Activated T-helper 1 cell treated with anti-CD3 and anti-CD28 coated beads, Interleukin-2, amount 50 U/mL, for 16 hours (primary cell): ENCODE results near the gene TES.

Source experiments
- DNase-seq, 2 donors: peaks; one replicate each; pipeline ENCODE4 v3.0.0-alpha.2; 2020; ENCODE audit warnings: low read depth in 1 of 2, low spot score in 1 of 2

The TES gene

DNA sequence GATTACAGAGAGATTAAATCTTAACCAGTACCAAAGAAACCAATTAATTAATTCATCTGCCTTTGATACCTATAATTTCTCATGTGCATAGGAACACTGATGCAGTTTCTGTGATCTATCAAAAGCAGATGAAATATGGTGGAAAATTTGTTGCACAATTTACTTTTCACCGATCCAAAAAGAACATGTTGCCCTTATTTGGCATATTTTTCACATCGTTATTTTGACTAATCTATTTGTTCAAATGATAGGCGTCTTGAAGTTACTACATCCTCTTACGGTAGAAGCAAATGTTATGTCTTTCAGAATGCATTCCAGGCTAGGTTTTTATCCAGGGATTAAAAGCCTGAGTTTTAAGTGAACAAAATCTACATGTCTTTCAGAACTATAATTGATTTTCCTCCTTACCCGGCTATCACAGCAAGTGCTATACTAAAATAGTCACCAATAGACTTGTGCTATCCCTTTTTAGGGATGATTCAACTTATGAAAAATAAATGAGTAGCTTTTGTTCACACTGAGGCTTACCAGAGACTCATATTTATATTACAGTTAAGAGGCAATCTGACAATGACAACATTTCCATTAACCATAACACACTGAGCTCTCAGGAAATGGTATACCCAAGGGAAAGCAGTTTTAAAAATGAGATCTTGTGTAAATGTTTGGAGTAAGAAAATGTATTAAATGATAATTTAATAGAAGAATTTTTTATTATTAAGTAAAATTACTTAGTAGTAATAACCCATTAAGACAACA is 16.8 kb upstream of the TES start:
- DNase-seq = no peak

DNA sequence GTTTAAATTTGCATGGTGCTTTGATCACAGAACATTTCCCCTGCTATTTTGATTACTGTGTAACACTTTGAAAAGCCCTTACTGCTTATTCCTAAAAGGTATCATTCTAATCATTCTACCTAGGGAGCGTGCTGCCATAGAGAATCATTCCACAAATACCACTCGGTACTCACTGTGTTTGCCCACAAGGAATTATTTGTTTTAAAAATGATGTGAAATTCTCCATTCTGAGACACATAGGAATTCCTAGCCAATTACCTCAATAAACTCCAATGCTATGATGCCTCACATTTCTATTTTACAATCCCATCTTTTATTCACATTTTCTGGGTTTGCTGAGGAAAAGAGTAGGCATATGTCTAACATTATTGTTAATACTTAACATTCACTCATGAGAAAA is 16.2 kb upstream of the TES start:
- DNase-seq = no peak

DNA sequence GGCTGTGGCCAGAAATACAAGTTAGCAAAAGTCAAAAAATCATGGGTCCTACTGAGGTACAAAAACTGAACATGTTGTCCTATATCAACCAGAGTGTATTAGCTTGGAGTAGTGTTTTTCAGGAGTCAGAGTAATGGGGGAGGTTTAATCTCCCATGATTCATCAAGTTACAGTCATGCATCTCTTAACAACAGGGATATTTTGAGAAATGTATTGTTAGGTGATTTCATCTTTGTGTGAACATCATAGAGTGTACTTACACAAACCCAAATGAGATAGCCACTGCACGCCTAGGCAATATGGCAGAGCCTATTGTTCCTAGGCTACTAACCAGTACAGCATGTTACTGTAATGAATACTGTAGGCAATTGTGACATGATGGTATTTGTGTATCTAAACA is 14.9 kb upstream of the TES start:
- DNase-seq = no peak

DNA sequence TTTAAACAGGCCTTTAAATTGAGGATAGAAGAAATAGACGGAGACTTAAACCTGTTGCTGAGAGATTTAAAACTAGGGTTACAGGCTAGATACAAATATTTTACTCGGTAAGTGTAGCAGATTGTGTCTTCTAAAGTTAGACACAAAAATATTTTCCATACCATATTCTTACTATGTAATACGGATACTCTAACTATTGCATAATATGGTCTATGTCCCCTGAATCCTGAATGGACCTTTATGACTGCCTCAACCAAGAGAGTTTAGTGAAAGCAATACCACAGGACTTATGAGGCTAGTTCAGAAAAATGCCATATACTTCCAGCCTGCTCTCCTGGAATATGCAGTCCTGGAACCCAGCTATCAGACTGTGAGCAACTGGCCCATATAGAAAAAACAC is 13.4 kb upstream of the TES start:
- no peak for DNase-seq

DNA sequence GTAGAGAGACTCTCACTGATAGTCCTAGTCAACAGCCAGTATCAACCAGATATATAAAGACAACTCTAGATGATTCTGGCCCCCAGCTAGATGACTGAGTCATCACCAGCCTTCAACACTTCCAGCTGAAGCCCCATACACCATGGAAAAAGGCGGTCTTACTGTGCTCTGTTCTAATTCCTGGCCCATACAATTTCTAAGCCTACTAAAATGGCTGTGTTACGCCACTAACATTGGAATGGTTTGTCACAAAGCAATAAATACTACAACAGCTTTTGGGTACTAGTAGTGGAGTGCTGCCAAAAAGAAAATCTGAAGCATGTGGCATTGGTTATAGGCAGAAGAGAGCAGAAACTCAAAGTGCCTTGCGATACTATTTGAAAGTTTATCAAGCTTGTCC is 13.0 kb upstream of the TES start:
- no peak for DNase-seq

GRCh38 chr7:116198748-116199410 is 11.5 kb upstream of the TES start:
- DNase-seq = no peak

GRCh38 chr7:116200963-116201362 is 9.4 kb upstream of the TES start:
- no peak for DNase-seq

GRCh38 chr7:116206141-116206540 is 4.2 kb upstream of the TES start:
- DNase-seq = no peak

DNA sequence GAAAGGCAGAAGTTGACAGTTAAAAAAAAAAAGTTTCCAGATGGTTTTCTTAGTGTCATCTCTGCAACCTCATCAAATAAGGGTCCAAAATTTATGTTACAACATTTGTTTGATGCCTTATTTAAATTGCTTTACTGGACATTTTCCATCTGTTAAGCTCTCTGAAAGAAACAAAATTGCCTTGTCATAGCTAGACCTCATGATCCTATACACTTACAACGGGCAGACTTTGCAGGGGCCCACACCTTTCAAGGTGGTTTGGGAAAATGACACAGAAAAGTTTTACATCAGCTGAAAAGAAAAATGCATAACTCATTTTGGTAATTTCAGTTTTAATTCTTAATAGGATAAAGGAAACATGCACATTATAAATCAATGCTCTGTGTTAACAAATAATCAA is 1.4 kb upstream of the TES start:
- no peak for DNase-seq

DNA sequence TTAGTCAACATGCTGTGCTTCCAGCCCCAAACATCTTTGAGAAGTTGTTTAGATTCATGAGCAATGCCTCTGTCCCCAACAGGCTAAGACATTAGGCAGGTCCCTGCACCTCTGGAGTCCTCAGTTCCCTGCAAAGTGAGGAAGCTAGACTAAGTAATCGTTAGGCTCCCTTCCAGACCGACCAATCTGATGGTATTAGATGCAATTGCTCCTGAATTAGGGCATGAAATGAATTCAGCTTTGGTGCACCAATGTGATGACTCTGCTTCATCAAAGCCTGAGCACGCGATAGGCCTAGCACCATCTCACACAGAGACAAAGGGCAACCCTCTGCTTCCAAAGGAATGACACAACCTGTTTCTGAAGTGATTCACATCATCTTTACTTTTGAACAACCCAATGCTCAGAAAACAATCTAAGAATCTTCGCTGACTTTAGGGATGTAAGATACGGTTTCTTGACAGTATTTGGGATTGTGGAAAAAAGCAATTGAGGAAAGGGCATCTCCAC is 723 bp upstream of the TES start:
- DNase-seq = no peak

- DNase-seq = peak; percentile 54 to 57
These were observed 920 bp downstream of the TES start for GRCh38 chr7:116211006-116211912.

DNA sequence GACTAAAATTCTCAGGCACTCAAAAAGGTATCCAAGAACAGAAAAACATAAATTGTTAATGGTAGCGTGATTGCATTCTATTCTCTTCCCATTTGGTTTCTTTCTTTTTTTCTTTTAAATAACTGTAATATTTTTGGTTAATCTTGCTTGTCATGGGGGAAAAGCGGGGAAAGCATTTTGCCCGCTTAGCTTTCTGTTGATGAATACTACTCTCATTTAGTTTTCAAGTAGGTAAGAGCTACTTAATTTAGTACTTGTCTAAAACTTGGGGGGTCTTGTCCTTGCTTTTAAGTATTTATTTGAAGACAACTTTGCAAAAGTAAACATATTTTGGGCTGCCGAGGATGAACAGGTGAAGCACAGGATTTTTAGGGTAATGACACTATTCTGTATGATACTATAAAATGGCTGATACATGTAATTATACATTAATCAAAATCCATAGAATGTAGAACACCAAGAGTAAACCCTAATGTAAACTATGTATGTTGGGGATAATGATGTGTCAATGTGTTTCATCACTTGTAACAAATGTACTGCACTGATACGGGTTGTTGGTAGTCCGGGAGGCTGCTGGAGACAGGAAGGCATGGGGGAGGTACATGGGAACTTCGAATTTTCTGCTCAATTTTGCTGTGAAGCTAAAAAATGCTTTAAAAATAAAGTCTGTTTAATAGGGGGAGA is 1.7 kb downstream of the TES start:
- no peak for DNase-seq

GRCh38 chr7:116212869-116213268 is 2.5 kb downstream of the TES start:
- no peak for DNase-seq

- no peak for DNase-seq
These were observed 3.2 kb downstream of the TES start for GRCh38 chr7:116213361-116214130.

GRCh38 chr7:116214921-116215320 is 4.6 kb downstream of the TES start:
- no peak for DNase-seq

DNA sequence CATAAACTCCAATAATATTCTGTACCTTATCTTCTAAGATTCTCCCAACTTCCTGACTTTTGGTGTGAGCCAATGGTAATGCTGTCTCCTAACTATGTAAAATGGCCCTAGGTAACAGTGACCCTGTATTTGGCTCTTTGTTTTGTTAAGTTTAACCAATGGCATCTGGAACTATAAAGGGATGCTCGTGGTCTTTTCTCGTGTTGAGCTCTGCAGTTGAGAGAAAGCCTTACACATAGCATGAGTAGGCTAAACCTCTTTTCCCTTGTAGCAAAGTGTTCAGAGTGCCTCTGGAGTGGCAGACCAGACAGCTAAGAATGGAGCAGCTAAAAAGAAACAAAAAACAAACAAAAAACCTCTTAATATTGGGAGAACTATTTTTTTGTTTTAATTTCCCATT is 5.2 kb downstream of the TES start:
- DNase-seq = no peak

- DNase-seq = no peak
These were observed 6.7 kb downstream of the TES start for GRCh38 chr7:116216956-116217571.

DNA sequence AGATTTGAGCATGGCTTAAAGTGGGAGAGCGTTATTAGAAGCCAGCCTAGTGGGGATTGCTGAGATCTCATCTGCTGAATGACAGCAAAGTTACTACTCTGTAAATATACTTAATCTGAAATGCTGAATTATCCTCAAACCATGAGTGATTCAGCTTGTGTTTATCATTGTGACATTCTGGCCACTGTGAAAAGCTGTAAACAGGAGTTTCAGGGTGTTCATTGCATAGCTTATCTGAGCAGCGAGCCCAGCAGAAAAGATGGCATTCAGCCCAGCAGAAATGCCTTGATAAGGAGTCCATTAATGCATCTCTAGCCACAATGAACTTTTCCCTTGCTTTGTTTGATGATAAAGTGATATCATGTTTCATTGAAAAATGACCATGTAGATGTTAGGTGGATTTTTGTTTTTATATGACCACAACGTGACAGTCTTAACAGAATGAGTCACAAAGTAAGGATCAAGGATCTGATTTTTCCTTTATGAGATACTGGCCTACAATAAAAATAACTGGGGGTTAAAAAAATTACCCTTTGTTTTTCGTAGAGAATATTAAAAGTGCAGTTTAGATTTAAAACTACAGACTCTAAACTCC is 7.8 kb downstream of the TES start:
- DNase-seq = no peak

- DNase-seq = no peak
These were observed 8.4 kb downstream of the TES start for GRCh38 chr7:116218747-116219146.

GRCh38 chr7:116219288-116219687 is 8.9 kb downstream of the TES start:
- DNase-seq = no peak
